ENCODE data around the gene ARHGAP6. TPM values are rescaled to one million over a fixed set of nuclear protein-coding genes. Genes with fewer than 3 reads are reported as not detected.

ARHGAP6 gene
- total and polyA plus RNA-seq, 2 experiments from 2014 or later: 0.26 to 0.59 TPM

GRCh38 chrX:11398139-11398538 lies 267.6 kb downstream of the ARHGAP6 start:
- no peaks in the 10 kb centered on the region for H3K9me2 ChIP-seq (ENCODE audit: insufficient read depth)
- H3K36me3 ChIP-seq (ENCODE audit: insufficient read depth): no peaks in the 10 kb centered on the region
- no peaks in the 10 kb centered on the region for H3K4me1 ChIP-seq (ENCODE audit: insufficient read depth)
- no peaks in the 10 kb centered on the region for H3K27me3 ChIP-seq (ENCODE audit: insufficient read depth)
- H3F3A ChIP-seq (replicated peaks; ENCODE audit: low read depth): no peaks in the 10 kb centered on the region
- Mint-ChIP-seq H3K9me3 (no peaks in the 10 kb centered on the region), H3K27me3 (ENCODE audit: insufficient read depth, low read depth, poor library complexity) (no peaks in the 10 kb centered on the region), H3K27ac (no peak overlapping the region), H3K4me1 (no peaks in the 10 kb centered on the region), H3K36me3 (ENCODE audit: low read depth) (no peaks in the 10 kb centered on the region), H3K4me3 (no peak overlapping the region)
- no peak for DNase-seq (ENCODE audit: low spot score)
- TF ChIP-seq NANOG (IDR thresholded peaks at IDR 0.05; ENCODE audit: borderline replicate concordance): no peak
- no peak for TF ChIP-seq EZH2phosphoT487 (IDR thresholded peaks at IDR 0.05; ENCODE audit: unreplicated experiment)
- H3K27ac ChIP-seq (ENCODE audit: low read depth): no peak overlapping the region
- no peaks in the 10 kb centered on the region for H4K20me1 ChIP-seq (replicated peaks; ENCODE audit: insufficient read depth)
- H3K79me2 ChIP-seq (replicated peaks; ENCODE audit: insufficient read depth): no peaks in the 10 kb centered on the region
- no peak overlapping the region for H3K4me2 ChIP-seq
- no peak overlapping the region for H2AFZ ChIP-seq
- H3K4me3 ChIP-seq: no peak overlapping the region
- ATAC-seq: no peak

GRCh38 chrX:11397680-11398079 lies 268.0 kb downstream of the ARHGAP6 start:
- DNase-seq (ENCODE audit: low spot score): no peak
- TF ChIP-seq ETS1 (IDR thresholded peaks at IDR 0.05): no peak
- TF ChIP-seq EZH2 (IDR thresholded peaks at IDR 0.05; ENCODE audit: low read depth, unreplicated experiment): no peak
- TF ChIP-seq CREB1 (CRISPR knock-in tag; IDR thresholded peaks at IDR 0.05; ENCODE audit: low read depth): no peak
- no peak for TF ChIP-seq ZNF331 (CRISPR knock-in tag; IDR thresholded peaks at IDR 0.05; ENCODE audit: low read depth)
- no peak for TF ChIP-seq NANOG (IDR thresholded peaks at IDR 0.05; ENCODE audit: borderline replicate concordance)
- TF ChIP-seq CTCF (conservative IDR thresholded peaks at IDR 0.05; ENCODE audit: low read depth in 2 of 2): no peak
- no peak for TF ChIP-seq EZH2phosphoT487 (IDR thresholded peaks at IDR 0.05; ENCODE audit: unreplicated experiment)
- TF ChIP-seq STAT1 (IDR thresholded peaks at IDR 0.05; ENCODE audit: unreplicated experiment): no peak
- TF ChIP-seq REST (IDR thresholded peaks at IDR 0.05; ENCODE audit: unreplicated experiment): no peak
- TF ChIP-seq POLR2AphosphoS5 (IDR thresholded peaks at IDR 0.05; ENCODE audit: low read depth): no peak

More at GRCh38 chrX:11397680-11398079, 268.0 kb downstream of the ARHGAP6 start:
- Mint-ChIP-seq H3K9me3 (no peaks in the 10 kb centered on the region), H3K4me3 (no peak overlapping the region), H3K27me3 (ENCODE audit: insufficient read depth, low read depth, poor library complexity) (no peaks in the 10 kb centered on the region), H3K27ac (no peak overlapping the region), H3K36me3 (ENCODE audit: low read depth) (no peaks in the 10 kb centered on the region), H3K4me1 (no peaks in the 10 kb centered on the region)
- no peaks in the 10 kb centered on the region for H3K4me1 ChIP-seq (ENCODE audit: insufficient read depth)
- no peaks in the 10 kb centered on the region for H3K79me2 ChIP-seq (replicated peaks; ENCODE audit: insufficient read depth)
- no peak overlapping the region for H3K27ac ChIP-seq (ENCODE audit: low read depth)
- no peaks in the 10 kb centered on the region for H3K27me3 ChIP-seq (ENCODE audit: insufficient read depth)
- no peaks in the 10 kb centered on the region for H3K36me3 ChIP-seq (ENCODE audit: insufficient read depth)
- no peak overlapping the region for H2AFZ ChIP-seq
- H3K4me3 ChIP-seq: no peak overlapping the region
- H3F3A ChIP-seq (replicated peaks; ENCODE audit: low read depth): no peaks in the 10 kb centered on the region
- H4K20me1 ChIP-seq (replicated peaks; ENCODE audit: insufficient read depth): no peaks in the 10 kb centered on the region
- no peak overlapping the region for H3K4me2 ChIP-seq
- ATAC-seq: no peak
- no peaks in the 10 kb centered on the region for H3K9me2 ChIP-seq (ENCODE audit: insufficient read depth)
